H1 (cell line): ENCODE data around the gene LEMD1. TPM values are rescaled to one million over a fixed set of nuclear protein-coding genes. Genes with fewer than 3 reads are reported as not detected.

ENCODE experiments used
- ASH2L ChIP-seq: fragments of 200-600, 300-600 bp; sonication (generic); IDR thresholded peaks from one replicate; pipeline ENCODE4 v1.7.1; 2017; ENCODE audit warnings: low read length
- ATF2 ChIP-seq: IDR thresholded peaks from 2 replicates; pipeline ENCODE4 v1.6.1; 2012; ENCODE audit warnings: low read length, inconsistent platforms
- BCL11A ChIP-seq, 2 experiments: IDR thresholded peaks; one replicate each; pipeline ENCODE4 v1.6.1; 2011; ENCODE audit warnings: low read depth in 2 of 2, low read length in 2 of 2, mild to moderate bottlenecking in 2 of 2
- CBX8 ChIP-seq: fragments of 300-800, 300-1000 bp; sonication (generic); IDR thresholded peaks from 2 replicates; pipeline ENCODE4 v1.7.1; 2016; ENCODE audit warnings: low read depth, low read length, borderline replicate concordance
- CHD2 ChIP-seq: IDR thresholded peaks from 2 replicates; pipeline ENCODE4 v1.6.1; 2012; ENCODE audit warnings: low read length, improper control_type of control experiment
- CTBP2 ChIP-seq: IDR thresholded peaks from 2 replicates; pipeline ENCODE4 v1.7.0; 2011; ENCODE audit warnings: borderline replicate concordance, mild to moderate bottlenecking, moderate library complexity, mixed read lengths, low read length; ENCODE audit not compliant: insufficient read depth, insufficient read length
- EP300 ChIP-seq, 2 experiments: IDR thresholded peaks; 1 replicate in 1 of 2; 2 replicates in 1 of 2; pipeline ENCODE4 v1.6.1; 2011 to 2012; ENCODE audit warnings: low read depth in 2 of 2, low read length in 2 of 2, mild to moderate bottlenecking in 2 of 2, borderline replicate concordance in 1 of 2, inconsistent platforms in 1 of 2, moderate library complexity in 1 of 2
- EZH2 ChIP-seq: fragments of 200-600 bp; sonication (generic); IDR thresholded peaks from 2 replicates; pipeline ENCODE4 v1.7.1; 2012; ENCODE audit warnings: low read depth, mild to moderate bottlenecking, moderate library complexity, low read length, inconsistent platforms; ENCODE audit not compliant: severe bottlenecking
- GABPA ChIP-seq: IDR thresholded peaks from 2 replicates; pipeline ENCODE4 v1.6.1; 2011; ENCODE audit warnings: mild to moderate bottlenecking, low read length, moderate library complexity, borderline replicate concordance; ENCODE audit not compliant: insufficient read depth
- MAFK ChIP-seq: IDR thresholded peaks from 2 replicates; pipeline ENCODE4 v1.6.1; 2012; ENCODE audit warnings: low read depth, mild to moderate bottlenecking, improper control_type of control experiment, low read length
- RFX5 ChIP-seq: IDR thresholded peaks from 2 replicates; pipeline ENCODE4 v1.6.1; 2011; ENCODE audit warnings: low read depth, low read length, improper control_type of control experiment, borderline replicate concordance
- RNF2 ChIP-seq: fragments of 200-900, 300-1000 bp; sonication (generic); IDR thresholded peaks from 2 replicates; pipeline ENCODE4 v1.7.1; 2016; ENCODE audit warnings: borderline replicate concordance, low read depth, mild to moderate bottlenecking, antibody characterized with exemption, low read length; ENCODE audit not compliant: poor library complexity, severe bottlenecking; ENCODE audit errors: missing control alignments
- SAP30 ChIP-seq: fragments of 300-600 bp; sonication (generic); IDR thresholded peaks from 2 replicates; pipeline ENCODE4 v1.7.1; 2012; ENCODE audit warnings: low read length, moderate library complexity, mild to moderate bottlenecking, inconsistent platforms; ENCODE audit not compliant: insufficient read depth, insufficient replicate concordance
- SUZ12 ChIP-seq: fragments of 200-600 bp; sonication (generic); IDR thresholded peaks from 2 replicates; pipeline ENCODE4 v1.6.1; 2012; ENCODE audit warnings: mild to moderate bottlenecking, inconsistent platforms, low read length, moderate library complexity, mixed read lengths
- TCF12 ChIP-seq: IDR thresholded peaks from 2 replicates; pipeline ENCODE4 v1.6.1; 2011; ENCODE audit warnings: low read depth, mild to moderate bottlenecking, low read length
- polyA plus RNA-seq, 7 experiments: library from polyadenylated mRNA; depleted of rRNA in 3 of 7; stranded (reverse) in 5 of 7; unstranded in 2 of 7; fragments of >200 nt in 5 of 7; fragments of 200-250 nt in 2 of 7; gene quantifications; 1 replicate in 5 of 7; 2 replicates in 1 of 7; 4 replicates in 1 of 7; pipeline versions ENCODE4 v1.2.1 to v1.2.3, GENCODE V29; 2011 to 2013; ENCODE audit warnings: missing spikeins in 2 of 7, mixed read lengths in 2 of 7
- total RNA-seq: library from RNA; stranded (reverse); fragmentation: NEBNext Ultra II Directional; extraction: Animal tissue kit (Norgen Biotek cat#: 25700); gene quantifications from 2 replicates; pipeline ENCODE4 v1.2.1, GENCODE V29; 2021

Gene LEMD1
- total and polyA plus RNA-seq, 2 of the 8 experiments (the other 6 are each of a cell fraction or from before 2014, with no cell fraction given) = 10.0 to 10.5 TPM

GRCh38 chr1:205430696-205431305 lies 8.9 kb upstream of the LEMD1 start (continued):
- no peak; the same call in 1 of the 2 replicates for TF ChIP-seq GABPA
- no peak for TF ChIP-seq EZH2
- no peak for TF ChIP-seq ATF2
- TF ChIP-seq RNF2 = no peak
- TF ChIP-seq CTBP2 = no peak
- TF ChIP-seq RFX5 = no peak
- no peak for TF ChIP-seq CBX8
- TF ChIP-seq CHD2 = no peak
- TF ChIP-seq SUZ12 = no peak
- TF ChIP-seq BCL11A (IDR thresholded peaks at IDR 0.05; ENCODE audit: low read depth in 2 of 2, low read length in 2 of 2) = no peak
- peak; percentile 80 for TF ChIP-seq ASH2L
- TF ChIP-seq EP300 (IDR thresholded peaks at IDR 0.05; ENCODE audit: borderline replicate concordance in 1 of 2, low read depth in 2 of 2, low read length in 2 of 2) = 0 out of 3 replicates have a peak, but pooled peaks of 1 of the 2 experiments have one; percentile 4
- no peak for TF ChIP-seq SAP30
- no peak for TF ChIP-seq TCF12
- TF ChIP-seq MAFK = no peak
- TF ChIP-seq, all 59 proteins: peak for 10
